Kidney tubule cell (primary cell): ENCODE data around the gene PAX8.

ENCODE experiments used
- DNase-seq: peaks from one replicate; pipeline ENCODE4 v3.0.0-alpha.2; 2018; ENCODE audit warnings: low spot score

PAX8 gene

DNA sequence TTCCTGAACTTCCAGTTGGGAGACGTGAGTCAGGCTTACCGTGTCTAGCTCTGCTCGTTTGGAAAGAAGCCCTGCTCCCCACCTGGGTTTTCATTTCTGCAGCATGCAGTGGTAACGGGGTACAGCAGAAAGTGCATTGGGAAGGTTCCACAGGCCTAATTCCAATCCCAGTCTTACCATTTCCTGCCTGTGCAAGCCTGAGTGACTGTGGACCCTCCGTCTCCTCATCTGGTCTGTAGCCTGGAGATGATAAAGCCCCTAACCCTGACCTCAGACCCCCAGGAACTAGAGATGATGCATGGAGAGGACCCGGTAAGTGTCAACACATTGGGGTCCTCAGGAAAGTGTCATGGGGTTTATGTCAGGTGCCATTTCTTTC lies 110.8 kb downstream of the PAX8 start:
- DNase-seq, result no peak

DNA sequence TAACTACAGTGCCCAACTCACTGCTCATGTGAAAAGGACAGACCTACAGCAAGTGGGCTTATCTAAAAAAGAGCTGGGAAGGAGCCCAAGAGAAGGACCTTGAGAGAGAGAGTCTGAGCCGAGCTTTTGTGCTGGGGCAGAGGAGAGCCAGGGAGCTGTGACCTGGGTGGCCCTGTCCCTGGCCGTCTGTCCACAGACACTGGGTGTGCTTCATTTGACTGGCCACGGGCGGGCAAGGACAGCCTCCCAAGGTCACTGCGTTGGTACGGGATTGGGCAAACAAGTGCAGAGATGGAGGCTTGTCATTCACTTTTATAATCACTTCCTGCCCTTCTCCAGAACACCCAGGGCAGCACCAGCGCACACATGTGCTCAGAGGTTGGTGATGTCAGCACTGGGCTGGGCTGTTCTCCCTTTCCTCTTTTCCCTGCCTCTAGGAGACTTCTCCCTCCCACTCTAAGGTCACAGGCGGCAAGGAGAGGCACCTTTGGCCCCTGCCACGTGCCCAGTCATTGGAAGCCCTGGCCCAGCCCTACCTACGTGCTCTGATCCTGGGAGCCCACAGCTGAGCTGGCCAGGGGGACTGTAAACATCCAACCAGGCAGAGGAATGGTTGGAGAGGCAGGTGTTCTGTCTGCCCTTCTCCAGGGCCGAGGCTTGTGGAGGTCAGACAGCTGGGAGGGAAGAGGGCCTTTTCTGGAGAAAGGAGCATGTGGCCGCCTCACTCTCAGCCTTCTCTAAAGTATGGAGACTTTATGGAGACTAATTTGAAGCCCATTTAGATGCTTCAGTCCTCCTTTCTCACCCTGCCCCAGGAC lies 111.4 kb downstream of the PAX8 start:
- DNase-seq, result peak; percentile 78

DNA sequence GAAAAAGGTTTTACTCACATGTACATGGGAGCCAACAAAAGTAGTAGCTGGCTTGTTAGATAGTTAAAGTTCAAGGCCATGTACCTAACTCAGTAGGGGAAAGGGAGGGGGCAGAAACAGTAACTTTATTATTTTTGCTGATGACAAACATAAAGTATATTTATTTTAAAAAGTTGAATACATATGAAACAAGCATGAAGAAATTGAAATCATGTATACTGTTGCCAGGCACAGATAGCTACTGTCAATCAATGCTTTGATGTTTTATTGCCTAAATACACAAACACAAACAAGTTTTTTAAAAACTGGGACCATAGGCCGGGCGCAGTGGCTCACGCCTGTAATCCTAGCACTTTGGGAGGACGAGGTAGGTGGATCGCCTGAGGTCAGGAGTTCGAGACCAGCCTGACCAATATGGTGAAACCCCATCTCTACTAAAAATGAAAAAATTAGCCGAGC lies 112.5 kb downstream of the PAX8 start:
- DNase-seq, result no peak
